CD4-positive, alpha-beta memory T cell (primary cell): ENCODE results near the gene H2BK1. TPM values are rescaled to one million over a fixed set of nuclear protein-coding genes. Genes with fewer than 3 reads are reported as not detected.
A peak's percentile ranks its signal among the peaks of the same experiment; 100 is the strongest.

ENCODE experiments used
- CTCF ChIA-PET: fragments of 350-600 bp; sonication (Branson Sonifier 250); formaldehyde crosslinking; loops from one replicate; lab custom pipeline; 2021; ENCODE audit warnings: inconsistent platforms; ENCODE audit not compliant: partially characterized antibody; lab: Charles Lee
- POLR2A ChIA-PET: fragments of 350-600 bp; sonication (Branson Sonifier 250); formaldehyde crosslinking; loops from one replicate; lab custom pipeline; 2021; ENCODE audit not compliant: partially characterized antibody; lab: Charles Lee
- DNase-seq, 5 donors: peaks; one replicate each; pipeline versions ENCODE4 v3.0.0 to v3.0.0-alpha.2; 2020 to 2022; ENCODE audit warnings: mixed read lengths in 1 of 5
- H3K27ac ChIP-seq: one replicate; pipeline ENCODE4 v1.7.0; 2013; ENCODE audit warnings: low read depth, low read length
- H3K27me3 ChIP-seq: 2 replicates; pipeline ENCODE4 v1.7.0; 2013; ENCODE audit warnings: mild to moderate bottlenecking, low read length, moderate library complexity; ENCODE audit not compliant: insufficient read depth
- H3K36me3 ChIP-seq: 2 replicates; pipeline ENCODE4 v1.7.0; 2013; ENCODE audit warnings: mild to moderate bottlenecking, low read length, moderate library complexity; ENCODE audit not compliant: insufficient read depth
- H3K4me1 ChIP-seq: 2 replicates; pipeline ENCODE4 v1.7.0; 2013; ENCODE audit warnings: mild to moderate bottlenecking, low read length, moderate library complexity; ENCODE audit not compliant: insufficient read depth
- H3K4me3 ChIP-seq, 2 donors: one replicate each; pipeline ENCODE4 v1.7.0; 2013; ENCODE audit warnings: low read length in 2 of 2, mild to moderate bottlenecking in 1 of 2
- H3K9me3 ChIP-seq, 2 donors: one replicate each; pipeline ENCODE4 v1.7.0; 2013; ENCODE audit warnings: low read length in 2 of 2, control low read depth in 1 of 2; ENCODE audit not compliant: control insufficient read depth in 1 of 2
- H3K27ac Mint-ChIP-seq, 7 donors: one replicate each; pipeline ENCODE4 v1.8.0; 2020 to 2021; ENCODE audit warnings: mixed read lengths in 7 of 7, mild to moderate bottlenecking in 6 of 7, inconsistent platforms in 3 of 7, moderate library complexity in 3 of 7
- H3K27me3 Mint-ChIP-seq, 2 donors: one replicate each; pipeline ENCODE4 v1.8.0; 2020 to 2021; ENCODE audit warnings: mixed read lengths in 2 of 2
- H3K36me3 Mint-ChIP-seq, 2 donors: one replicate each; pipeline ENCODE4 v1.8.0; 2020 to 2021; ENCODE audit warnings: mixed read lengths in 2 of 2, inconsistent platforms in 1 of 2, mild to moderate bottlenecking in 1 of 2
- H3K4me1 Mint-ChIP-seq, 4 donors: one replicate each; pipeline ENCODE4 v1.8.0; 2020 to 2021; ENCODE audit warnings: mixed read lengths in 4 of 4, mild to moderate bottlenecking in 1 of 4
- H3K4me3 Mint-ChIP-seq, 8 donors: one replicate each; pipeline ENCODE4 v1.8.0; 2020 to 2021; ENCODE audit warnings: mixed read lengths in 8 of 8, mild to moderate bottlenecking in 7 of 8, moderate library complexity in 6 of 8, inconsistent platforms in 3 of 8
- H3K9me3 Mint-ChIP-seq, 8 donors: one replicate each; pipeline ENCODE4 v1.8.0; 2020 to 2021; ENCODE audit warnings: mixed read lengths in 8 of 8, mild to moderate bottlenecking in 5 of 8, inconsistent platforms in 3 of 8, moderate library complexity in 1 of 8
- intact Hi-C: fragments of 100-400 bp; cut with micrococcal nuclease; formaldehyde crosslinking; loops from one replicate; pipeline ENCODE4 v1.15.1; 2023
- polyA plus RNA-seq, 2 donors: library from polyadenylated mRNA; unstranded; fragments of 300-500 nt; fragmentation: Illumina TruSeq; gene quantifications; one replicate each; pipeline ENCODE4 v1.2.3, GENCODE V29; 2021
- total RNA-seq, 2 experiments: library from RNA; stranded (reverse); gene quantifications; one replicate each; pipeline ENCODE4 v1.2.3, GENCODE V29; 2021

Gene H2BK1
- total and polyA plus RNA-seq, 4 experiments from 2014 or later: 4.9 to 6.9 TPM; not detected in 2

DNA sequence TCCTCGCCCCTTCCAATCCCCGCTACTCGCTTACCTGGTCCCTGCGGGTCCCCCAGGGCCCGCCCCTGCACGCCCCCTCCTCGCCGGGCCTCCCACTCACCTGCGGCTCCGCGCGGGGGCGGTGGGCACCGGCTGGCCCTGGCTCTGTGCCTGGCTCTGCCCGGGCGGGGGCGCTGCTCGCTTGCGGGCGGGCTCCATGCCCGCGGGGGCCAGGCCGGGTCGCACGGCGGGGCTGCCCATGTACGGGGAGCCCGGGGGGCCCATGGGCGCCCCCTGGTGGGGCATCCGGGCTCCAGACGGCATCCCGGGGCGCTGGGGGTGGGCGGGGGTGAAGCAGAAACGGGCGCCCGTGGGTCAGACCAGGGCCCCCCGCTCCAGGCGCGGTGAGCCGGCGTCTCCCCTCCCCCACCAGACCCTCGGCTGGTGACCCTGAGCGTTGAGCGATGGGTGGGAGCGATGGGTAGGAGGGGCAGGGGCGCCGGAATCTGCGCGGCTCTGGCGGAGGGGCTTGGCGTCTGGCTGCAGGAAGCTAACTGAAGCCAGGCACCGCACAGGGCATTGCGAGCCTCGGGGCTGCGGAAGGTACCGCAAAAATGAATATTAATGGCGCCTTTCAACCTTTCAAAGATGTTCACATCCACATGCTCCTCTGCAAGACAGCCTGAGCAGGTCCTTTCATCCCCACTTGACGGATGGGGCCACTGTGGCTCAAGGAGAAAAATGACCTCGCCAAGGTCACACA, 35.2 kb upstream of the H2BK1 start:
- Histone ChIP-seq H3K9me3 (no peaks in the 10 kb centered on the region), H3K27me3 (peaks cover 21% of the 10 kb centered on the region), H3K27ac (no peak overlapping the region), H3K4me1 (peaks cover 59% of the 10 kb centered on the region), H3K4me3 (peak overlapping the region; percentile 11 to 33), H3K36me3 (no peaks in the 10 kb centered on the region)
- peaks cover 14 to 23% of the 10 kb centered on the region in 2 donors for H3K27me3 Mint-ChIP-seq
- H3K4me3 Mint-ChIP-seq: peak overlapping the region; percentile 46 to 84 (median 66)
- DNase-seq: peak; percentile 64 to 74 (median 67)
- ChIA-PET CTCF (interaction anchor here (0.6 to 4.6 kb wide), 11 partner anchors 9 to 121 kb away, joined by 3 to 26 read pairs (median 8); partner anchors contain the start of genes ABCF2 and CHPF2), POLR2A (interaction anchor here (0.7 to 5.1 kb wide), 2 partner anchors 11 to 18 kb away, joined by 3 to 32 read pairs; partner anchors contain the start of gene ABCF2)
- H3K36me3 Mint-ChIP-seq: no peaks in the 10 kb centered on the region
- peaks cover 21 to 65% (median 35%) of the 10 kb centered on the region in 4 donors for H3K4me1 Mint-ChIP-seq
- H3K27ac Mint-ChIP-seq: peak overlapping the region in 1 of 7 donors; percentile 35
- no peaks in the 10 kb centered on the region for H3K9me3 Mint-ChIP-seq
- intact Hi-C loops: loop anchor here (2.0 to 5.0 kb wide), 3 partner anchors 38 to 105 kb away; no protein-coding TSS in a partner anchor

DNA sequence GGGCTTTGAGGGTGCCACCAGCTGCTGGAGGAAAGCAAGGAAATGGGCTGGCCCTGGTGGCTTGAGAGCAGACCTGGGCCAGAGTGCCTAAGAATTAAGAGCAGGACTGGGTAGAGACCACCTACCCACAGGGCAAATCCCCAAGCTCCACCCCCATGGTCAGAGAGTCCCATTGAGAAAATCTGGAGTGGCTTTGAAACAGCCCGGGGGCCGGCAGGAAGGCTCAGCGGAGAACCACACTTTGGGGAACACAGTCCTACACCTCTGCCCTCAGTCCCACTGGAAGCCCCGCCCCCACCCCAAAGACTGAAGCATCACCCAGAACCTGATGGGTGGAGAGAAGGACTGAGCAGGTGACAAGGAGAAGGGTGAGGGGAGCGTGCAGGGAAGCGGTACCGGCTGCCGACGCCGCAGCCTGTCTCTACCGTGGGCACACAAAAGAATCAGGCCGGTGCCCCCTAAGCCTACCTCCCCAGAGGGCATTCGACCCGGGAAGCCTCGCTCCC, 34.6 kb upstream of the H2BK1 start:
- Histone ChIP-seq H3K36me3 (no peaks in the 10 kb centered on the region), H3K9me3 (no peaks in the 10 kb centered on the region), H3K27me3 (peaks cover 16% of the 10 kb centered on the region), H3K27ac (no peak overlapping the region), H3K4me1 (peaks cover 59% of the 10 kb centered on the region), H3K4me3 (peak overlapping the region; percentile 11 to 17)
- H3K36me3 Mint-ChIP-seq: no peaks in the 10 kb centered on the region
- H3K27ac Mint-ChIP-seq: peak overlapping the region in 1 of 7 donors; percentile 86
- H3K9me3 Mint-ChIP-seq: no peaks in the 10 kb centered on the region
- no peak for DNase-seq
- intact Hi-C loops: loop anchor here (1.0 to 5.0 kb wide), 7 partner anchors 13 to 121 kb away; partner anchors contain the start of genes ABCF2 and CHPF2
- peaks cover 20 to 60% (median 34%) of the 10 kb centered on the region in 4 donors for H3K4me1 Mint-ChIP-seq
- ChIA-PET POLR2A (interaction anchor here (0.9 to 5.1 kb wide), 7 partner anchors 12 to 388 kb away, joined by 3 to 50 read pairs (median 6); partner anchors contain the start of genes ABCF2 and CHPF2), CTCF (interaction anchor here (0.6 to 4.6 kb wide), 21 partner anchors 10 to 289 kb away, joined by 3 to 33 read pairs (median 7); partner anchors contain the start of genes ABCF2, CHPF2 and GBX1)
- peaks cover 12 to 20% of the 10 kb centered on the region in 2 donors for H3K27me3 Mint-ChIP-seq
- H3K4me3 Mint-ChIP-seq: peak overlapping the region in 7 of 8 donors; percentile 29 to 84 (median 52)

DNA sequence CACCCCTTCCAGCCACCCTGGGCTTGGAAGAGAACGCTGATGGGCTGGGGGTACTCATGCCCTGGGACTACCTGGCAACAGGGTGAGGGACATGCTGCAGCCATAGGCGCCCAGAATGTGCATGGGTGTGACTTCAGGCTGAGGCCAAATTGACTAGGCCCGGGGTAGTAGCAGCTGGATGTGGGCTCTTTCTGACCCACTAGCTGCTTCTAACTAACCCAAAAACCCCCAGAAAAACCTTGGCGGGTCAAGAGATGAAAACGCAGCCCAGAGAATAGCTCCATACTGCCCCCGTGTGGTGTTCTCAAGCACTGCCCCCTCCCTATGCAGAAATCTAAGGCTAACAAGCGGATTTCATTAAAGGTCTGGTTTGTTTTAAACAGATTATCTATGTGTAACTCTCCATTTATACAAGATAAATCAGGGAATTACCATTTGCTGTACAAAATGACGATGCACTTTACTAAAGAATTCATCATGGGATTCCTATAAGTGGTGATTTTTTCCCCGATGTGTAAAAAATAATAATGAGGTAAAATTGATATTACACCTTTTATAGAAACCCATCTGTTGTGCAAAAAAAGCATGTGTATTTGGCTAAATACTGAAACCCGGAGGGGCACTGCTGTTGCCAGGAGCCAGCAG, 34.0 kb upstream of the H2BK1 start:
- Mint-ChIP-seq H3K4me1 (peaks cover 19 to 56% (median 31%) of the 10 kb centered on the region in 4 donors), H3K4me3 (peak overlapping the region; percentile 45 to 84 (median 77)), H3K27ac (peak overlapping the region in 6 of 7 donors; percentile 35 to 92 (median 84)), H3K27me3 (peaks cover 11 to 18% of the 10 kb centered on the region in 2 donors), H3K36me3 (no peaks in the 10 kb centered on the region), H3K9me3 (no peaks in the 10 kb centered on the region)
- ChIA-PET POLR2A (interaction anchor here (0.9 to 5.1 kb wide), 7 partner anchors 11 to 388 kb away, joined by 3 to 50 read pairs (median 6); partner anchors contain the start of genes ABCF2 and CHPF2), CTCF (interaction anchor here (0.5 to 4.6 kb wide), 28 partner anchors 10 to 290 kb away, joined by 3 to 33 read pairs (median 5); partner anchors contain the start of genes ABCF2, CHPF2, GBX1 and NUB1)
- Histone ChIP-seq H3K36me3 (no peaks in the 10 kb centered on the region), H3K4me3 (peak overlapping the region in 1 of 2 donors; percentile 34), H3K9me3 (no peaks in the 10 kb centered on the region), H3K4me1 (peaks cover 54% of the 10 kb centered on the region), H3K27me3 (peaks cover 16% of the 10 kb centered on the region), H3K27ac (no peak overlapping the region)
- intact Hi-C loops: loop anchor here (1.0 to 2.0 kb wide), 6 partner anchors 12 to 120 kb away; partner anchors contain the start of genes ABCF2 and CHPF2
- peak; percentile 54 to 62 (median 57) for DNase-seq

- CTCF ChIA-PET: interaction anchor here (0.5 to 4.6 kb wide), 27 partner anchors 9 to 120 kb away, joined by 3 to 33 read pairs (median 6); partner anchors contain the start of genes ABCF2, CHPF2, GBX1 and NUB1
- Histone ChIP-seq H3K36me3 (no peaks in the 10 kb centered on the region), H3K9me3 (no peaks in the 10 kb centered on the region), H3K4me3 (peak overlapping the region in 1 of 2 donors; percentile 34), H3K27ac (no peak overlapping the region), H3K27me3 (peaks cover 16% of the 10 kb centered on the region), H3K4me1 (peaks cover 50% of the 10 kb centered on the region)
- peak overlapping the region; percentile 78 to 92 (median 87) for H3K27ac Mint-ChIP-seq
- POLR2A ChIA-PET: interaction anchor here (0.8 to 5.1 kb wide), 8 partner anchors 10 to 391 kb away, joined by 3 to 50 read pairs (median 4); partner anchors contain the start of genes ABCF2 and CHPF2
- peaks cover 10 to 16% of the 10 kb centered on the region in 2 donors for H3K27me3 Mint-ChIP-seq
- peak; percentile 71 to 76 (median 73) for DNase-seq
- H3K36me3 Mint-ChIP-seq: peaks cover 0 to 3% of the 10 kb centered on the region in 2 donors
- intact Hi-C loops: loop anchor here (1.0 to 2.0 kb wide), 6 partner anchors 11 to 119 kb away; partner anchors contain the start of genes ABCF2 and CHPF2
- peak overlapping the region; percentile 69 to 84 (median 77) for H3K4me3 Mint-ChIP-seq
- peaks cover 17 to 52% (median 29%) of the 10 kb centered on the region in 4 donors for H3K4me1 Mint-ChIP-seq
- H3K9me3 Mint-ChIP-seq: no peaks in the 10 kb centered on the region
Observed at GRCh38 chr7:151243408-151244195, 33.3 kb upstream of the H2BK1 start.

- peaks cover 14 to 46% (median 26%) of the 10 kb centered on the region in 4 donors for H3K4me1 Mint-ChIP-seq
- H3K36me3 ChIP-seq: peaks cover 4% of the 10 kb centered on the region
- no peak overlapping the region for H3K27ac ChIP-seq
- ChIA-PET CTCF (interaction anchor here (0.9 to 4.6 kb wide), 12 partner anchors 10 to 119 kb away, joined by 3 to 33 read pairs (median 10); partner anchors contain the start of genes ABCF2, CHPF2 and GBX1), POLR2A (interaction anchor here (0.8 to 5.1 kb wide), 4 partner anchors 10 to 391 kb away, joined by 3 to 50 read pairs (median 20); partner anchors contain the start of genes ABCF2 and CHPF2)
- peaks cover 7 to 16% of the 10 kb centered on the region in 2 donors for H3K27me3 Mint-ChIP-seq
- H3K4me1 ChIP-seq: peaks cover 46% of the 10 kb centered on the region
- no peaks in the 10 kb centered on the region for H3K9me3 Mint-ChIP-seq
- intact Hi-C loops: no loop called here
- peak overlapping the region in 1 of 2 donors; percentile 34 for H3K4me3 ChIP-seq
- peak overlapping the region; percentile 57 to 92 (median 87) for H3K27ac Mint-ChIP-seq
- peak overlapping the region in 7 of 8 donors; percentile 69 to 84 (median 76) for H3K4me3 Mint-ChIP-seq
- H3K36me3 Mint-ChIP-seq: peaks cover 0 to 3% of the 10 kb centered on the region in 2 donors
- peaks cover 16% of the 10 kb centered on the region for H3K27me3 ChIP-seq
- H3K9me3 ChIP-seq: no peaks in the 10 kb centered on the region
- peak in 1 of 5 donors; percentile 5 for DNase-seq
Observed at GRCh38 chr7:151243045-151243349, 32.7 kb upstream of the H2BK1 start.
